ENCODE measurements around the gene NBEA.

The NBEA gene

GRCh38 chr13:35191883-35192282, 249.8 kb downstream of the NBEA start:
- no peak for DNase-seq

- DNase-seq, result no peak
Observed at GRCh38 chr13:35198613-35199200, 256.6 kb downstream of the NBEA start.

- no peak for DNase-seq
Observed at GRCh38 chr13:35208587-35208986, 266.5 kb downstream of the NBEA start.

- DNase-seq, result no peak
Observed at GRCh38 chr13:35210261-35210660, 268.2 kb downstream of the NBEA start.

- DNase-seq, result no peak
Observed at GRCh38 chr13:35211949-35212348, 269.9 kb downstream of the NBEA start.

GRCh38 chr13:35213911-35214310, 271.8 kb downstream of the NBEA start:
- no peak for DNase-seq

GRCh38 chr13:35216131-35216530, 274.1 kb downstream of the NBEA start:
- DNase-seq, result no peak

GRCh38 chr13:35219021-35219420, 277.0 kb downstream of the NBEA start:
- no peak for DNase-seq

DNA sequence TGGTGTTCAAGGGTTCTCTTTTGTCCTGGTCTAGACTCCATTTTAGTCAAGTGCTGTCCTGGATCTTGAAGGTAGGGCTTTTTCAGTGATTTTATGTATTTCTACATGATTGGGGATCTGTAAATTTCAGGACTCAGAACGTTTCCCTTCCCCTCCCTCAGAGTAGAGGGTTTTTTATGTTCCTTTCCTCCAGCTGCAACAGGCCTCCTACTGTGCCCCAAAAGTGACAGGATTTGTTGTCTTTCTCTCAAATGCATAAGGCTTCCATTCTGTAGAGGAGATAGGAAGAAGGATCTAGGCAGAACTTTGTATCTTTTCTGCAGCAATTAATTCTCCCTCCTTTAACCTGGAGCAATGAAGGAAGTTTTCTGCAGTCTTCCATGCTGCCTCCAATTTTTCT, 283.1 kb downstream of the NBEA start:
- no peak for DNase-seq

- DNase-seq, result no peak
Observed at GRCh38 chr13:35225582-35225981, 283.5 kb downstream of the NBEA start.

DNA sequence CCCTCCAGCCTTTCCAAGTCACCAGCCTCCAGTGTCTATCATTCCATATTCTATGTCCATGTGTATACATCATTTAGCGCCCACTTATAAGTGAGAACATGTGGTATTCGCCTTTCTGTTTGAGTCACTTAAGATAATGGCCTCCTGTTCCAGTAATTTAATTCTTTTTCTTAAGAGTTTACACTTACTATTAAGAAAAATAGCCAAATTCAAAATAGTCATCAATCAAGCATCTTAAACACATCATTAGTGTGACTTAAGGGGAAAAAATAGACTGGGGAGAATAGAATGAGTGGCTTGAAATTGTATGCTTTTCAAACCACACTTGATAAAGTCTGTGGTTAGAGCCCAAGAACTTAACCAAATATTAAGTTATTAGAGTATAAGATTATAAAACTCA, 286.5 kb downstream of the NBEA start:
- DNase-seq, result no peak

GRCh38 chr13:35231426-35231825, 289.4 kb downstream of the NBEA start:
- no peak for DNase-seq

- no peak for DNase-seq
Observed at GRCh38 chr13:35238274-35238673, 296.2 kb downstream of the NBEA start.

DNA sequence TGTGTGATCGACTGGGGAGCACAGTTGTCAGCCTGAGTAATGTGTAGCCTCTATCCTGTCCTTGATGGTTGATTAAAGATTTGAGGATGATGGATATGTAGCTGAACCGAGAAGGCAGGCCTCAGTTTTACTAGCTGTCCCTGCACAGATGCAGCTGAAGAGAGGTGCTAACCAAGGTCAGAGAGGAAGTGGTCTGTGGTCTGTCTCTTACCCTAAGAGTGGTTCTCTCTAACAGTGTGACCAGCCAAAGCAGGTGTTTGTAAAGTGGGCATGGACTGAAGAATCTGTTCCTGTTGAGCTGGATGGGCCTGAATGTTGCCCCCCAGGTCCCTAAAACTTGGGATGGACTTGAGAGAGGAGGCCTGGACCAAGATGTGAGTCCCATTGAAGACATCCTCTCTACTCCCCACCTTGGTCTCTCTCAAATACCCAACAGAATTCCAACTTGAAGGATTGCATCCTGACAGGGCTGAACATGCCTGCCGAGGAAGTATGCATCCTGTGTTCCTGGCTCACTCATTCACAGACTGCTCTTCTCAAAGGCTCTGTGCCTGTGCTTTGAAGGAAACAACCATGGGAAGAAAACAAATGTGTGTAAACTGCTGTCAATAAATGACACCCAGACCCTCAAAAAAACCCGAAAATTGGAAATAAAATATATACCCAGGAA, 310.6 kb downstream of the NBEA start:
- no peak for DNase-seq

GRCh38 chr13:35255241-35255640, 313.2 kb downstream of the NBEA start:
- DNase-seq, result no peak

DNA sequence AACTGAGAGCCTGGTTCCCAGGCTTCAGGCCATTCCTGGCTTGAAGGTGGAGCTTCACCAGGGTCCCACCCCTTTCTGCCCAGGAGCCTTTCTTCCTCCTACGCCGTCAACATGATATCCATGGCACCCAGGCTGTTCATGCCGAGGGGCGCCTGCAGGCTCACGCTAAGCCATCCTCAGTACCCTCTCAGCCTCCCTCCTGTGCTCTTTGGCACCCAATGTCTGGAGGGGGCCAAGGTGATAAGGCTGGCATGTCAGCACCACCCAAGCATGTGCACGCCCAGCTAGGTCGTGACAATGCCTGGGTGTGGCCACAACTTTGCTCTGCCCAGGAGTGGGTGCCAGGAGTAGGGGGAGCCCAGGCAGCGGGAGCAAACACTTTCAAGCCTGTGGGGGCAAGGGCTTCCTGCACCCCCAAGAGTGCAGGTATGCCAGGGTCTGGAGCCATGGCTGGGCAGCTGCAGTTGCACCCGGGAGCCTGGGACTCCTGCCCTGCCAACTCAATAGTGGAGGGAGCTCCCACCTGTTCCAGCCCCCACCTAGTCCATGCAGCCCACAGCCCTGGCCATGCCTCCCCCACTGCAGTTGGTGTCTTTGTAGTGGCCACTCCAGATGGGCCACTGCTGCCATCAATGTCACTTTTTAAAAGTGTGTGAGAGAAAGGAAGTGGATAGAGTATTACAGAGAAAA, 314.5 kb downstream of the NBEA start:
- no peak for DNase-seq

DNA sequence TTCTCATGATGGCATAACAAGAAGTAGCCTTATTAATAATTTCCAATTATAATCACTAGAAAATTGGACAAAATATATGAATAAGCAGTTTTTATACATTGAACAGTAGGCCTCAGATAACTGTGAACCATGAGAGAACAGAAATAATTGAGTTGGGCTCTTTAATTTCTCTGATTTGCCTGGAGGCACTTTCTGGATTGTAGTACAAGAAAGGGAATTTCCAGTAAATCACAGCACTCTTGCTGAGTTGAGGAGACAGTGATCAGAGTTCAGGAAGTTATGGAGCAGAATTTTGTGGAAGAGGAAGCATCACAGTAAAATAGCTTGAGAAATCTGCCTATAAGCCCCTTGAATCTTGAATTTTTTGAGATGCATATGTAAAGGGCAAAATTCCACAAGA, 318.2 kb downstream of the NBEA start:
- no peak for DNase-seq

- DNase-seq, result no peak
Observed at GRCh38 chr13:35266412-35266811, 324.3 kb downstream of the NBEA start.

DNA sequence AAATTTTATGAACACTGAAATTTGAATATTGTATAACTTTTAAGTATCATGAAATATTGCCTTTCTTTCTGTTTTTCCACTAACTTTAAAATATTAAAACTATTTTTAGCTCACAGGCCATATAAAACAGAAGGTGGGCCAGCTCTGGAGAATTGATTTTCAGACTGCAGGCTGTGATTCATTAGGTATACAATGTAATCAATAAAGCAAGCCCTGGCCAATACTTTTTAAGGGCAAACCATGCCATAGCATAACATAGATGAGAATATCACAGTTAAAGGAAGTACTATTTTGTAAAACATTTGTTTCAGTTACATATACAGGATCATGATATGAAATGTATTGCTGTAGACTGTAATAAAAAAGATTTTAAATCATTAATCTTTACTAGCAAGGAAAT, 336.8 kb downstream of the NBEA start:
- no peak for DNase-seq

DNA sequence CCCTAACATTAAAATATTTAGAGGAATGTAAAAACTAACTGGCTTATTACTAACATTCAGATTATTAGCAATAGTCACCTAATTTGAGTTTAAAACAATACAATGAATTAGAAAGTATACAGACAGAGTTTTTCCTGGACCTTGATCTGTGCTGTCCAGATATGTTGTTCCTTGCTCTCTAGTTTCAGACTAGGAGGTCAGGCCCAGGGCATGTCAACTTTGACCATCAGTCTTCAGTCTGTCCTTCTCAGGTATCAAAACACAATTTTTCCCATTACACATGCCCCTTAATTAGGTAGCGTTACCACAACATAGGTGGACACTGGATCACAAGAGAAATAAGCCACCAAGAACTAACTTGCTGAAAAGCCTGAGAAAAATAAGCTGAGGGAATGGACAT, 337.4 kb downstream of the NBEA start:
- no peak for DNase-seq

DNA sequence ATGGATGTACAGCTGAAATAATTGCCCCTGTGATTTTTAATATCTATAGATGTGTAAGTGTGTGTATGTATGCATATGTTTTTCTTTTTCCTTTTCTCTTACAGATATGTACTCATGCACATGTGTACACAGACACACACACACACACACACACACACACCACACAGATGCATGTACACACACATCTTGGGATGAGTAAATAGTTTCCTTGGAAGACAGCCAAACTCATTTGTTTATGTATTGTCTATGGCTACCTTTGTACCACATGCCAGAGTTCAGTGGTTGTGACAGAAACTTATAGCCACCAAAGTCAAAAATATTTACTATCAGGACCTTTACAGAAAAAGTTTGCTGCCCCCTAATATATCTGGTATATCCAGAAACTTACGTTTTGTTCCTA, 341.8 kb downstream of the NBEA start:
- DNase-seq, result no peak

GRCh38 chr13:35285677-35286076, 343.6 kb downstream of the NBEA start:
- no peak for DNase-seq

GRCh38 chr13:35292329-35292728, 350.3 kb downstream of the NBEA start:
- no peak for DNase-seq

GRCh38 chr13:35293579-35294226, 351.6 kb downstream of the NBEA start:
- DNase-seq, result no peak
